Measurements from ENCODE around the gene UCK1.
"Not testable (repeated sequence)": the region's sequence is repeated elsewhere in the genome, so short reads cannot be mapped to it uniquely, and the experiment has no call there.

Gene UCK1

GRCh38 chr9:131523451-131524435, 7.3 kb downstream of the UCK1 start:
- DNase-seq (ENCODE audit: low read depth), result no peak

GRCh38 chr9:131523086-131523388, 8.0 kb downstream of the UCK1 start:
- DNase-seq (ENCODE audit: low read depth), result no peak

- DNase-seq (ENCODE audit: low read depth), result no peak
Measured at GRCh38 chr9:131522257-131523085, 8.6 kb downstream of the UCK1 start.

- no peak for DNase-seq (ENCODE audit: low read depth)
Measured at GRCh38 chr9:131521822-131522221, 9.2 kb downstream of the UCK1 start.

- DNase-seq (ENCODE audit: low read depth), result no peak
Measured at GRCh38 chr9:131521203-131521602, 9.9 kb downstream of the UCK1 start.

GRCh38 chr9:131520503-131520902, 10.6 kb downstream of the UCK1 start:
- DNase-seq (ENCODE audit: low read depth), result no peak

- no peak for DNase-seq (ENCODE audit: low read depth)
Measured at GRCh38 chr9:131518553-131518952, 12.5 kb downstream of the UCK1 start.

- DNase-seq (ENCODE audit: low read depth), result no peak
Measured at GRCh38 chr9:131517761-131518190, 13.3 kb downstream of the UCK1 start.

GRCh38 chr9:131516930-131517329, 14.1 kb downstream of the UCK1 start:
- no peak for DNase-seq (ENCODE audit: low read depth)

GRCh38 chr9:131516100-131516499, 15.0 kb downstream of the UCK1 start:
- no peak for DNase-seq (ENCODE audit: low read depth)

GRCh38 chr9:131515559-131516031, 15.5 kb downstream of the UCK1 start:
- DNase-seq (ENCODE audit: low read depth), result not testable (repeated sequence)

- DNase-seq (ENCODE audit: low read depth), result no peak
Measured at GRCh38 chr9:131513177-131513576, 17.9 kb downstream of the UCK1 start.

- no peak for DNase-seq (ENCODE audit: low read depth)
Measured at GRCh38 chr9:131511880-131512279, 19.2 kb downstream of the UCK1 start.

GRCh38 chr9:131511416-131511815, 19.6 kb downstream of the UCK1 start:
- DNase-seq (ENCODE audit: low read depth), result no peak

GRCh38 chr9:131505012-131505411, 26.1 kb downstream of the UCK1 start:
- DNase-seq (ENCODE audit: low read depth), result no peak

GRCh38 chr9:131503626-131504465, 27.2 kb downstream of the UCK1 start:
- peak; percentile 17 for DNase-seq (ENCODE audit: low read depth)

- peak; percentile 74 for DNase-seq (ENCODE audit: low read depth)
Measured at GRCh38 chr9:131502781-131503625, 28.1 kb downstream of the UCK1 start, which contains the start of gene POMT1. Gene POMT1 (plus strand): TSS chr9:131502918. CDS start chr9:131504219, 1,301 bp downstream.

GRCh38 chr9:131500939-131501541, 30.0 kb downstream of the UCK1 start:
- DNase-seq (ENCODE audit: low read depth), result no peak

GRCh38 chr9:131500377-131500776, 30.7 kb downstream of the UCK1 start:
- no peak for DNase-seq (ENCODE audit: low read depth)

- no peak for DNase-seq (ENCODE audit: low read depth)
Measured at GRCh38 chr9:131499254-131499767, 31.8 kb downstream of the UCK1 start.

Measured in stimulated activated CD8-positive, alpha-beta memory T cell treated with anti-CD3 and anti-CD28 coated beads, Interleukin-15, amount 100 ng/mL, for 24 hours (primary cell).